ENCODE results near the gene ARL8A.
A peak's percentile ranks its signal among the peaks of the same experiment; 100 is the strongest.
"Not testable (repeated sequence)": the region's sequence is repeated elsewhere in the genome, so short reads cannot be mapped to it uniquely, and the experiment has no call there.

ARL8A gene

GRCh38 chr1:202156590-202156989 is 12.1 kb upstream of the ARL8A start:
- DNase-seq, result no peak

- no peak for DNase-seq
These were observed 11.0 kb upstream of the ARL8A start for GRCh38 chr1:202155478-202156021.

- peak; percentile 23 to 45 for DNase-seq
These were observed 10.4 kb upstream of the ARL8A start for GRCh38 chr1:202154766-202155477.

GRCh38 chr1:202154148-202154765 is 9.7 kb upstream of the ARL8A start:
- DNase-seq, result no peak

- DNase-seq, result no peak
These were observed 8.7 kb upstream of the ARL8A start for GRCh38 chr1:202153284-202153683.

- no peak for DNase-seq
These were observed 7.9 kb upstream of the ARL8A start for GRCh38 chr1:202152399-202152798.

GRCh38 chr1:202151045-202151444 is 6.5 kb upstream of the ARL8A start:
- DNase-seq, result no peak

- DNase-seq, result no peak
These were observed 6.1 kb upstream of the ARL8A start for GRCh38 chr1:202150602-202151001.

- DNase-seq, result no peak
These were observed 5.7 kb upstream of the ARL8A start for GRCh38 chr1:202150187-202150586.

GRCh38 chr1:202149566-202149965 is 5.0 kb upstream of the ARL8A start:
- no peak for DNase-seq

- DNase-seq, result no peak
These were observed 3.9 kb upstream of the ARL8A start for GRCh38 chr1:202148391-202148790.

GRCh38 chr1:202146993-202147392 is 2.5 kb upstream of the ARL8A start:
- no peak for DNase-seq

- no peak for DNase-seq
These were observed 1.7 kb upstream of the ARL8A start for GRCh38 chr1:202146279-202146678.

GRCh38 chr1:202145744-202146140 is 1.2 kb upstream of the ARL8A start:
- DNase-seq, result not testable (repeated sequence)

- no peak for DNase-seq
These were observed 669 bp upstream of the ARL8A start for GRCh38 chr1:202145068-202145743.

GRCh38 chr1:202143768-202144401 is 652 bp downstream of the ARL8A start:
- no peak for DNase-seq

GRCh38 chr1:202143011-202143767 is 1.3 kb downstream of the ARL8A start:
- DNase-seq, result peak; percentile 60 to 61

- DNase-seq, result not testable (repeated sequence)
These were observed 3.1 kb downstream of the ARL8A start for GRCh38 chr1:202141468-202141867.

- DNase-seq, result no peak
These were observed 3.7 kb downstream of the ARL8A start for GRCh38 chr1:202140833-202141232.

- DNase-seq, result peak; percentile 46 to 56
These were observed 9.3 kb downstream of the ARL8A start for GRCh38 chr1:202135221-202135721.

- no peak for DNase-seq
These were observed 9.8 kb downstream of the ARL8A start for GRCh38 chr1:202134645-202135172.

- no peak for DNase-seq
These were observed 10.5 kb downstream of the ARL8A start for GRCh38 chr1:202133989-202134388.
